GM10847 (cell line): Measurements from ENCODE around the gene IL33.

Experiments used
- POLR2A ChIP-seq: IDR thresholded peaks from 2 replicates; pipeline ENCODE4 v1.6.1; 2011; ENCODE audit not compliant: insufficient read length; ENCODE audit errors: extremely low read depth

The IL33 gene

GRCh38 chr9:6215562-6215961 lies at the start of gene IL33:
IL33 (plus strand) TSS chr9:6215807; CDS start chr9:6241695, 25,888 bp downstream.
- no peak for TF ChIP-seq POLR2A

- no peak for TF ChIP-seq POLR2A
Observed at GRCh38 chr9:6171667-6172066, 43.9 kb upstream of the IL33 start.

GRCh38 chr9:6173914-6174313 lies 41.7 kb upstream of the IL33 start:
- no peak for TF ChIP-seq POLR2A

GRCh38 chr9:6183227-6183551 lies 32.4 kb upstream of the IL33 start:
- TF ChIP-seq POLR2A: no peak

GRCh38 chr9:6183627-6184026 lies 32.0 kb upstream of the IL33 start:
- no peak for TF ChIP-seq POLR2A

- no peak for TF ChIP-seq POLR2A
Observed at GRCh38 chr9:6184749-6185645, 30.6 kb upstream of the IL33 start.

GRCh38 chr9:6186691-6187090 lies 28.9 kb upstream of the IL33 start:
- no peak for TF ChIP-seq POLR2A

GRCh38 chr9:6187272-6187671 lies 28.3 kb upstream of the IL33 start:
- TF ChIP-seq POLR2A: no peak

GRCh38 chr9:6188466-6188865 lies 27.1 kb upstream of the IL33 start:
- no peak for TF ChIP-seq POLR2A

GRCh38 chr9:6188906-6189305 lies 26.7 kb upstream of the IL33 start:
- no peak for TF ChIP-seq POLR2A

- TF ChIP-seq POLR2A: no peak
Observed at GRCh38 chr9:6194934-6195333, 20.7 kb upstream of the IL33 start.

- TF ChIP-seq POLR2A: no peak
Observed at GRCh38 chr9:6195714-6196360, 19.8 kb upstream of the IL33 start.

- TF ChIP-seq POLR2A: no peak
Observed at GRCh38 chr9:6197330-6197729, 18.3 kb upstream of the IL33 start.

- no peak for TF ChIP-seq POLR2A
Observed at GRCh38 chr9:6198251-6198650, 17.4 kb upstream of the IL33 start.

- no peak for TF ChIP-seq POLR2A
Observed at GRCh38 chr9:6199596-6199995, 16.0 kb upstream of the IL33 start.

- no peak for TF ChIP-seq POLR2A
Observed at GRCh38 chr9:6200761-6201160, 14.8 kb upstream of the IL33 start.

- no peak for TF ChIP-seq POLR2A
Observed at GRCh38 chr9:6209966-6210365, 5.6 kb upstream of the IL33 start.
